Neutrophil (primary cell): ENCODE data around the gene RIT2.

ENCODE experiments used
- H3K27ac ChIP-seq: fragments of 200-600 bp; sonication (generic); 2 replicates; pipeline ENCODE4 v1.5.1; 2016; ENCODE audit warnings: mild to moderate bottlenecking, moderate library complexity
- H3K27me3 ChIP-seq: fragments of 200-600 bp; sonication (generic); 2 replicates; pipeline ENCODE4 v1.6.0; 2016; ENCODE audit warnings: mild to moderate bottlenecking
- H3K36me3 ChIP-seq: fragments of 200-600 bp; sonication (generic); 2 replicates; pipeline ENCODE4 v1.5.1; 2017
- H3K4me1 ChIP-seq, 2 experiments: fragments of 200-600 bp in 1 of 2; sonication (generic) in 1 of 2; 1 replicate in 1 of 2; 2 replicates in 1 of 2; pipeline versions ENCODE4 v1.5.1 to v1.6.1; 2013 to 2016; ENCODE audit warnings: low read depth in 1 of 2, low read length in 1 of 2, mild to moderate bottlenecking in 1 of 2, moderate library complexity in 1 of 2; ENCODE audit not compliant: control insufficient read depth in 1 of 2, insufficient read depth in 1 of 2
- H3K4me3 ChIP-seq, 2 experiments: fragments of 200-600 bp in 1 of 2; sonication (generic) in 1 of 2; 1 replicate in 1 of 2; 2 replicates in 1 of 2; pipeline ENCODE4 v1.5.1; 2013 to 2016; ENCODE audit warnings: low read depth in 1 of 2, low read length in 1 of 2, mild to moderate bottlenecking in 1 of 2, moderate library complexity in 1 of 2
- H3K9me3 ChIP-seq: fragments of 200-600 bp; sonication (generic); 2 replicates; pipeline ENCODE4 v1.5.1; 2016
- TF ChIP-seq, protein P1 (sequence below): fragments of 200-600 bp; sonication (generic); IDR thresholded peaks from 2 replicates; pipeline ENCODE4 v1.5.1; 2016; ENCODE audit warnings: antibody characterized with exemption

RIT2 gene

DNA sequence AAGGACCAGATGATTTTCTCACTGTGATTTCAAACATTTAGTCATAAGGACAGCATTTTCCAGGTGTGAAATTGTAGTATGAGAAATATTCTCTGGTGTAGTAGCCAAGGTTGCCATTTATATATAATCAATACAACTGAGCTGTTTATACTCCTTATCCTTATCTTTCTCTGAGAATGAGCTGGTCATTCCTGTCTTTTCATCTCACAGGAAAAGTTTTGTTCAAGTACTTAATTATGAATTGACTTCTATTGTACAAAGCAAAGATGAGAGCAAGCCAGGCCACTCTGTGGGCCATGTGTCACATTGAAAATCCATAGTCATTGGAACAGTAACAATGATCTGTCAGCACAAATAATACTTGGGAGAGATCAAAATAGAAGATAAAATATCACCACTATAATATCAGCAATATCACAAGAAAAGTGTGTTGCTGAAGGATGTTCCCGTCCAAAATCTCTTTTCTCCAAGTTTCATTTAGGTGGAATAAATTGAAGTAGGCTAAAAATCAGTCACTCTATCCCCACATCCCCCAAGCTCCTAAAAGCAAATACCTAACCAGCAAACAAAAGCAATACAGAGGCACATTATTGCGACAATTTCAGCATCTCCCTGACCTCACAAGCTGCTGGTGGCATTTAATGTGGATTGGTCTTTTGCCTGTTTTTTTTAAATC is 2.1 kb downstream of the RIT2 start:
- TF ChIP-seq, protein P1, sequence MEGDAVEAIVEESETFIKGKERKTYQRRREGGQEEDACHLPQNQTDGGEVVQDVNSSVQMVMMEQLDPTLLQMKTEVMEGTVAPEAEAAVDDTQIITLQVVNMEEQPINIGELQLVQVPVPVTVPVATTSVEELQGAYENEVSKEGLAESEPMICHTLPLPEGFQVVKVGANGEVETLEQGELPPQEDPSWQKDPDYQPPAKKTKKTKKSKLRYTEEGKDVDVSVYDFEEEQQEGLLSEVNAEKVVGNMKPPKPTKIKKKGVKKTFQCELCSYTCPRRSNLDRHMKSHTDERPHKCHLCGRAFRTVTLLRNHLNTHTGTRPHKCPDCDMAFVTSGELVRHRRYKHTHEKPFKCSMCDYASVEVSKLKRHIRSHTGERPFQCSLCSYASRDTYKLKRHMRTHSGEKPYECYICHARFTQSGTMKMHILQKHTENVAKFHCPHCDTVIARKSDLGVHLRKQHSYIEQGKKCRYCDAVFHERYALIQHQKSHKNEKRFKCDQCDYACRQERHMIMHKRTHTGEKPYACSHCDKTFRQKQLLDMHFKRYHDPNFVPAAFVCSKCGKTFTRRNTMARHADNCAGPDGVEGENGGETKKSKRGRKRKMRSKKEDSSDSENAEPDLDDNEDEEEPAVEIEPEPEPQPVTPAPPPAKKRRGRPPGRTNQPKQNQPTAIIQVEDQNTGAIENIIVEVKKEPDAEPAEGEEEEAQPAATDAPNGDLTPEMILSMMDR = no peak
- Histone ChIP-seq H3K27me3 (no peaks in the 10 kb centered on the region), H3K4me3 (no peak overlapping the region), H3K36me3 (no peaks in the 10 kb centered on the region), H3K27ac (no peak overlapping the region), H3K9me3 (no peaks in the 10 kb centered on the region), H3K4me1 (no peaks in the 10 kb centered on the region)

DNA sequence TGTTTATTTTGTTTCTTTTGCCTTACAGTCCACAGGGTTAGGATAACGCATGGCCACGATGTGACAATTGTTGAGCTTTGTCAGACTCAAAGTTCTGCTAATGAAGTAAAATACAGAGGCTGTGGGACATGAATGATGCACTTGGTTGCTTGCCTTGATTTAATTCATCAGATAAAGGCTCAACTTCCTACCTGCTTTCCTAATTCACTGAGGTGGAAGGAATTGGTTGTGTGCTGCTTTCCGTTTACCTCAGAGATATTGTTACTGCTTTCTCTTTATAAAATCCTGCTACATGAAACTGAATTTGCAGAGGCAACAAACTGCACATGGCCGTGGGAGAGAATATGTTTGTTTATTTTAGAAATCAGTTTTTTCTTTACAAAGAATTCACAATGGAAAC is 6.6 kb downstream of the RIT2 start:
- Histone ChIP-seq H3K36me3 (no peaks in the 10 kb centered on the region), H3K27ac (no peak overlapping the region), H3K4me3 (no peak overlapping the region)

DNA sequence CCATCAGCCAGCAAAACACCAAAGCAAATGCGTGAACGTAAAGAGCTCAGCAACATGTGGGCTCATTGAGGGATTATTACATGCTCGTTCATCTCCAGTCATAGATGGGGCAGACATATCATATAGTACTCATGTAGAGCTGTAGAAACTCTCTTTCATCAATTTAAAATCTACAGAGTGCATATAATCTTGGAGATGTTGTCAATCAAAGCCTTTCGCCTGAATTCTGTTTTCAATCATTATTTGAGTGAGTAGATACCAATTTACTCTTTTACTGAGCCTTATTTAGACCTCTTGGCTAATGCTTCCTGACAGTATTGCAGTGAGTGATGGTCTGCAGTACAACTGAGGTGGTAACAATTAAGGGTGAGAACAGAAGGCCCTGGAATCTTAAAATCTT is 7.0 kb downstream of the RIT2 start:
- Histone ChIP-seq H3K27me3 (no peaks in the 10 kb centered on the region), H3K27ac (no peak overlapping the region), H3K9me3 (no peaks in the 10 kb centered on the region), H3K4me3 (no peak overlapping the region), H3K36me3 (no peaks in the 10 kb centered on the region), H3K4me1 (no peaks in the 10 kb centered on the region)
- TF ChIP-seq, protein P1 = no peak

More for the DNA sequence above, 6.6 kb downstream of the RIT2 start:
- Histone ChIP-seq H3K27me3 (no peaks in the 10 kb centered on the region), H3K4me1 (no peaks in the 10 kb centered on the region), H3K9me3 (no peaks in the 10 kb centered on the region)
- TF ChIP-seq, protein P1 = no peak

DNA sequence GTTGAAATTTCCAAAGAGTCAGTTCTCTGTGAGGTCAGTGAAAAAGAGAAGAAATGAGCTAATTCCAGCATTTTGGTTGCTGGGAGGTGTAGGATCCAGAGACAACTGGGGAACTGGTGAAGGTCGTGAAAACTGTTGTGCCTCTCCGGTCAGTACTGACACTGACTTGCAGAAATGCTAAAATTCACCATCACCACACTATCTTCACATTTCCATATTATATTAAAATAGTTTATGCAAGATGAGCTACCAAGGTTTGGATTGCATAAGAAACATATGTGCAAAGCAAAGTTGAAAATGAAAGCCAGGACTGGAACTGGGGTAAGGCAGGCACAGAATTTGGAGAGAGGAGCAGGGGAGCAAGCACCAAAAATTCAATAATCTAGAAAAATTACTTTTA is 21.8 kb downstream of the RIT2 start:
- Histone ChIP-seq H3K27ac (no peak overlapping the region), H3K27me3 (no peaks in the 10 kb centered on the region), H3K4me3 (no peak overlapping the region), H3K9me3 (no peaks in the 10 kb centered on the region), H3K4me1 (no peaks in the 10 kb centered on the region), H3K36me3 (no peaks in the 10 kb centered on the region)
- TF ChIP-seq, protein P1 = no peak

DNA sequence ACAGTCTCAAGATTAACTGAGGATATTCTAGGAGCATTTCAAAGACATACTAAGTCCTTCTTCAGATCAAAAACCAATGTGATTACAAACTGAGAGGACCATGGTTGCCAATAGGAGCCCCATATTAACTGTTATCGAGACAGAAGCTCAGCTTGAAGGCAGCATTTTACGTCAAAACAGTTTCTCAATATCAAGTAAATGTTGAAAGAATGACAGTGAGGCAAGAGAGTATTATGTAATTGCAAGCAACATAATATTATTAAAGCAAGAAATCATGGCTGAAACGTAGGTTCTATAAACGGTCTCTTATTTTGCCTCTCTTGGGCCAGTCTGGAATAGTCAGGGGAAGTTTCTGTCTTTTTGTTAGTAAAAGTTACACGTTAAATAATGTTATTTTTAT is 22.9 kb downstream of the RIT2 start:
- Histone ChIP-seq H3K4me1 (no peaks in the 10 kb centered on the region), H3K27ac (no peak overlapping the region), H3K36me3 (no peaks in the 10 kb centered on the region), H3K9me3 (no peaks in the 10 kb centered on the region), H3K27me3 (no peaks in the 10 kb centered on the region), H3K4me3 (no peak overlapping the region)
- TF ChIP-seq, protein P1 = no peak
